ENCODE data around the gene PAPPA.

Gene PAPPA

DNA sequence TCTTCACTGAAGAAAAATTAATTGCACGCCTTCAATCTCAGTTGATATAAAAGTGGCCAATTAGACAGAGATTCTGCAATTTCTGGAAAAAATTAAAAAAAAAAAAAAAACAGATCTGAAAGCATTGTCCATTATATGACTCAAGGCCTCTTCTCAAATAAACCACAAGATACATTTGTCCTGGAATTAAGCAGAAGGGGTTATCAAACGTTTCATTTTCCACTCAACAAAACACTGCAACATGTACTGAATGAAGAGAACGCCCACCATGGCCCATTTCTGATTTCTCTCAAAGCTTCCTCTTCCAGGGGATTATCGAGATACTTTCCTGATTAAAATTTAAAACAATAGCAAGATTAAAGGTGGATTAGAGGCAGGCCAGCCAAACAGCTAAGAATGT lies 5.8 kb upstream of the PAPPA start:
- no peak overlapping the region for H2BK120ac ChIP-seq (ENCODE audit: low read depth, low read length)
- H3K56ac ChIP-seq (ENCODE audit: low read length), result no peak overlapping the region
- no peak overlapping the region for H3K9ac ChIP-seq (ENCODE audit: low read length)
- H3K4me1 ChIP-seq (ENCODE audit: control insufficient read depth, low read depth, low read length), result no peaks in the 10 kb centered on the region
- no peak overlapping the region for H2BK5ac ChIP-seq (ENCODE audit: low read length)
- no peak overlapping the region for H4K8ac ChIP-seq (ENCODE audit: low read depth, low read length)
- H3K27ac ChIP-seq (ENCODE audit: low read depth, low read length), result no peak overlapping the region
- no peak overlapping the region for H4K5ac ChIP-seq (ENCODE audit: low read length)
- no peak overlapping the region for H3K23ac ChIP-seq (ENCODE audit: low read length)
- H3K79me2 ChIP-seq (ENCODE audit: control insufficient read depth, insufficient read depth, low read length), result no peaks in the 10 kb centered on the region
- no peak for DNase-seq
- no CpG with 5 or more reads among the region's 4 CpGs for WGBS (ENCODE audit: extremely low coverage, insufficient coverage, low lambda C conversion rate)
- H3K36me3 ChIP-seq (ENCODE audit: control insufficient read depth, insufficient read depth, low read length), result no peaks in the 10 kb centered on the region
- no peaks in the 10 kb centered on the region for H3K27me3 ChIP-seq (ENCODE audit: insufficient read depth, low read length, poor library complexity)
- no peak overlapping the region for H2BK15ac ChIP-seq (replicated peaks; ENCODE audit: low read depth)
- no peak overlapping the region for H3K4me2 ChIP-seq (ENCODE audit: low read length)
- H3K4me3 ChIP-seq (ENCODE audit: low read length), result no peak overlapping the region
- no peak overlapping the region for H3K4ac ChIP-seq (ENCODE audit: low read depth, low read length)
- H3K79me1 ChIP-seq (ENCODE audit: low read length), result no peaks in the 10 kb centered on the region
- H3K18ac ChIP-seq (ENCODE audit: low read length), result no peak overlapping the region
- H2AK5ac ChIP-seq (ENCODE audit: low read length), result no peak overlapping the region

- H2BK5ac ChIP-seq (ENCODE audit: low read length), result no peak overlapping the region
- no CpG with 5 or more reads among the region's 4 CpGs for WGBS (ENCODE audit: extremely low coverage, insufficient coverage, low lambda C conversion rate)
- DNase-seq, result peak; percentile 57
Measured at GRCh38 chr9:116149844-116150243, 3.7 kb upstream of the PAPPA start.

GRCh38 chr9:116151199-116151598 lies 2.4 kb upstream of the PAPPA start:
- H3K27ac ChIP-seq (ENCODE audit: low read depth, low read length), result no peak overlapping the region
- no CpG with 5 or more reads among the region's 4 CpGs for WGBS (ENCODE audit: extremely low coverage, insufficient coverage, low lambda C conversion rate)

More at GRCh38 chr9:116149844-116150243, 3.7 kb upstream of the PAPPA start:
- Histone ChIP-seq H3K36me3 (ENCODE audit: control insufficient read depth, insufficient read depth, low read length) (no peaks in the 10 kb centered on the region), H2AK5ac (ENCODE audit: low read length) (no peak overlapping the region), H3K79me1 (ENCODE audit: low read length) (no peaks in the 10 kb centered on the region), H4K8ac (ENCODE audit: low read depth, low read length) (no peak overlapping the region), H3K18ac (ENCODE audit: low read length) (no peak overlapping the region), H3K79me2 (ENCODE audit: control insufficient read depth, insufficient read depth, low read length) (no peaks in the 10 kb centered on the region), H2BK15ac (replicated peaks; ENCODE audit: low read depth) (no peak overlapping the region), H4K5ac (ENCODE audit: low read length) (no peak overlapping the region), H3K56ac (ENCODE audit: low read length) (no peak overlapping the region), H3K27me3 (ENCODE audit: insufficient read depth, low read length, poor library complexity) (no peaks in the 10 kb centered on the region), H3K4ac (ENCODE audit: low read depth, low read length) (no peak overlapping the region), H3K9ac (ENCODE audit: low read length) (no peak overlapping the region), H3K4me1 (ENCODE audit: control insufficient read depth, low read depth, low read length) (no peaks in the 10 kb centered on the region), H3K4me3 (ENCODE audit: low read length) (no peak overlapping the region), H3K27ac (ENCODE audit: low read depth, low read length) (no peak overlapping the region), H3K23ac (ENCODE audit: low read length) (no peak overlapping the region), H3K4me2 (ENCODE audit: low read length) (no peak overlapping the region), H2BK120ac (ENCODE audit: low read depth, low read length) (no peak overlapping the region)

GRCh38 chr9:116151966-116152381 lies 1.6 kb upstream of the PAPPA start:
- Histone ChIP-seq H3K79me1 (ENCODE audit: low read length) (no peaks in the 10 kb centered on the region), H3K4me2 (ENCODE audit: low read length) (no peak overlapping the region), H4K5ac (ENCODE audit: low read length) (no peak overlapping the region), H3K27me3 (ENCODE audit: insufficient read depth, low read length, poor library complexity) (peaks cover 5% of the 10 kb centered on the region), H3K56ac (ENCODE audit: low read length) (no peak overlapping the region), H3K23ac (ENCODE audit: low read length) (no peak overlapping the region), H3K4ac (ENCODE audit: low read depth, low read length) (no peak overlapping the region), H2BK15ac (replicated peaks; ENCODE audit: low read depth) (no peak overlapping the region), H4K8ac (ENCODE audit: low read depth, low read length) (no peak overlapping the region), H3K18ac (ENCODE audit: low read length) (no peak overlapping the region), H3K27ac (ENCODE audit: low read depth, low read length) (no peak overlapping the region), H3K79me2 (ENCODE audit: control insufficient read depth, insufficient read depth, low read length) (no peaks in the 10 kb centered on the region), H3K4me3 (ENCODE audit: low read length) (no peak overlapping the region), H2BK120ac (ENCODE audit: low read depth, low read length) (no peak overlapping the region), H3K4me1 (ENCODE audit: control insufficient read depth, low read depth, low read length) (no peaks in the 10 kb centered on the region), H2AK5ac (ENCODE audit: low read length) (no peak overlapping the region), H2BK5ac (ENCODE audit: low read length) (no peak overlapping the region), H3K9ac (ENCODE audit: low read length) (no peak overlapping the region), H3K36me3 (ENCODE audit: control insufficient read depth, insufficient read depth, low read length) (no peaks in the 10 kb centered on the region)
- no CpG with 5 or more reads among the region's 6 CpGs for WGBS (ENCODE audit: extremely low coverage, insufficient coverage, low lambda C conversion rate)
- DNase-seq, result no peak

More at GRCh38 chr9:116151199-116151598, 2.4 kb upstream of the PAPPA start:
- Histone ChIP-seq H3K36me3 (ENCODE audit: control insufficient read depth, insufficient read depth, low read length) (no peaks in the 10 kb centered on the region), H3K79me1 (ENCODE audit: low read length) (no peaks in the 10 kb centered on the region), H3K23ac (ENCODE audit: low read length) (no peak overlapping the region), H3K56ac (ENCODE audit: low read length) (no peak overlapping the region), H2AK5ac (ENCODE audit: low read length) (no peak overlapping the region), H3K9ac (ENCODE audit: low read length) (no peak overlapping the region), H4K8ac (ENCODE audit: low read depth, low read length) (no peak overlapping the region), H3K27me3 (ENCODE audit: insufficient read depth, low read length, poor library complexity) (peaks cover 5% of the 10 kb centered on the region), H3K4me3 (ENCODE audit: low read length) (no peak overlapping the region), H2BK15ac (replicated peaks; ENCODE audit: low read depth) (no peak overlapping the region), H3K4me1 (ENCODE audit: control insufficient read depth, low read depth, low read length) (no peaks in the 10 kb centered on the region), H3K4me2 (ENCODE audit: low read length) (no peak overlapping the region), H2BK120ac (ENCODE audit: low read depth, low read length) (no peak overlapping the region), H2BK5ac (ENCODE audit: low read length) (no peak overlapping the region), H3K79me2 (ENCODE audit: control insufficient read depth, insufficient read depth, low read length) (no peaks in the 10 kb centered on the region), H3K4ac (ENCODE audit: low read depth, low read length) (no peak overlapping the region), H3K18ac (ENCODE audit: low read length) (no peak overlapping the region), H4K5ac (ENCODE audit: low read length) (no peak overlapping the region)
- DNase-seq, result no peak

DNA sequence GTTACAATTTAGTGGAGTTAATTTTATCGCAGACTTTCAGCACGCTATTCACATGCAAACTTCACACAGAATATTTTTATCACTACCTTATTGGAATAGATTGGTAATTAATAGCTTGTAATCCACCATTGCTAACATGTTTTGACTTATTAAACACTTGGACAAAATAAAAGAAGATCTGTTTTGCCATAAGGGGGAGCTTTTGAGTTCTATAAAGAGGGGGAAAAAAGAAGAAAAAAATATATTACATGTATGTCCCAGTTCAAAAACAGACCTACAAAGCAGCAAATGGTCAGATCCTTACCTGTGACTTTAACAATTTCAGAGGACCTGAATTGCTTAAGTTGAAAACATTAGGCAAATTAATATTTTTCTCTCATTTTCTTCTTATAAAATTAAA lies 1.2 kb upstream of the PAPPA start:
- Histone ChIP-seq H3K23ac (ENCODE audit: low read length) (no peak overlapping the region), H3K4me1 (ENCODE audit: control insufficient read depth, low read depth, low read length) (no peaks in the 10 kb centered on the region), H3K9ac (ENCODE audit: low read length) (no peak overlapping the region), H4K5ac (ENCODE audit: low read length) (no peak overlapping the region), H2BK5ac (ENCODE audit: low read length) (no peak overlapping the region), H3K56ac (ENCODE audit: low read length) (no peak overlapping the region), H3K79me2 (ENCODE audit: control insufficient read depth, insufficient read depth, low read length) (no peaks in the 10 kb centered on the region), H3K27me3 (ENCODE audit: insufficient read depth, low read length, poor library complexity) (peaks cover 5% of the 10 kb centered on the region), H3K27ac (ENCODE audit: low read depth, low read length) (no peak overlapping the region), H2BK15ac (replicated peaks; ENCODE audit: low read depth) (no peak overlapping the region), H3K79me1 (ENCODE audit: low read length) (no peaks in the 10 kb centered on the region), H3K4me2 (ENCODE audit: low read length) (no peak overlapping the region), H3K18ac (ENCODE audit: low read length) (no peak overlapping the region), H3K4ac (ENCODE audit: low read depth, low read length) (no peak overlapping the region), H3K4me3 (ENCODE audit: low read length) (no peak overlapping the region), H3K36me3 (ENCODE audit: control insufficient read depth, insufficient read depth, low read length) (no peaks in the 10 kb centered on the region), H2AK5ac (ENCODE audit: low read length) (no peak overlapping the region), H2BK120ac (ENCODE audit: low read depth, low read length) (no peak overlapping the region), H4K8ac (ENCODE audit: low read depth, low read length) (no peak overlapping the region)
- DNase-seq, result no peak
- WGBS (ENCODE audit: extremely low coverage, insufficient coverage, low lambda C conversion rate), result no CpG with 5 or more reads among the region's 2 CpGs

Measured in mesendoderm (in vitro differentiated cells).